SU-DHL-6 (cell line): Measurements from ENCODE around the gene FASLG.

Source experiments
- H2AFZ ChIP-seq: fragments of 200-600 bp; sonication (generic); 2 replicates; pipeline ENCODE4 v1.6.1; 2014; ENCODE audit warnings: low read depth, mild to moderate bottlenecking, moderate library complexity, mixed read lengths, antibody characterized with exemption, low read length; ENCODE audit not compliant: severe bottlenecking
- H3F3A ChIP-seq: fragments of 200-600 bp; shearing (Covaris generic); 2 replicates; pipeline ENCODE4 v1.6.0; 2016; ENCODE audit warnings: antibody characterized with exemption, mild to moderate bottlenecking; ENCODE audit not compliant: insufficient read depth
- H3K27ac ChIP-seq: fragments of 200-600 bp; sonication (generic); 2 replicates; pipeline ENCODE4 v1.5.1; 2016; ENCODE audit warnings: low read depth, mild to moderate bottlenecking, low read length, moderate library complexity, mixed read lengths
- H3K27me3 ChIP-seq: fragments of 200-600 bp; sonication (generic), shearing (Covaris generic); 2 replicates; pipeline ENCODE4 v1.6.0; 2014; ENCODE audit warnings: mild to moderate bottlenecking, low read length
- H3K36me3 ChIP-seq: fragments of 200-600 bp; sonication (generic); 2 replicates; pipeline ENCODE4 v1.6.1; 2014; ENCODE audit warnings: mild to moderate bottlenecking, low read length, mixed read lengths
- H3K4me2 ChIP-seq: fragments of 300-600, 200-600 bp; shearing (Covaris generic), sonication (generic); 2 replicates; pipeline ENCODE4 v1.6.0; 2014; ENCODE audit warnings: low read length, low read depth, mild to moderate bottlenecking; ENCODE audit not compliant: poor library complexity, severe bottlenecking
- H3K4me3 ChIP-seq: fragments of 200-600 bp; sonication (generic); 2 replicates; pipeline ENCODE4 v1.5.1; 2014; ENCODE audit warnings: antibody characterized with exemption, low read length, mild to moderate bottlenecking, mixed read lengths; ENCODE audit not compliant: insufficient read depth, poor library complexity, severe bottlenecking
- H3K79me2 ChIP-seq: fragments of 200-600 bp; sonication (generic); 2 replicates; pipeline ENCODE4 v1.6.1; 2014; ENCODE audit warnings: mild to moderate bottlenecking, low read length, moderate library complexity; ENCODE audit not compliant: insufficient read depth
- H3K9ac ChIP-seq: fragments of 200-600 bp; sonication (generic); 2 replicates; pipeline ENCODE4 v1.7.0; 2014; ENCODE audit warnings: mild to moderate bottlenecking, low read length
- H3K9me2 ChIP-seq: fragments of 200-600 bp; sonication (generic); replicated peaks from 2 replicates; pipeline ENCODE4 v1.6.1; 2014; ENCODE audit warnings: low read length; ENCODE audit not compliant: insufficient read depth
- H3K9me3 ChIP-seq: fragments of 200-600 bp; sonication (generic); 2 replicates; pipeline ENCODE4 v1.6.1; 2014; ENCODE audit warnings: low read length, mixed read lengths; ENCODE audit not compliant: insufficient read depth
- H4K20me1 ChIP-seq: fragments of 200-600 bp; sonication (generic); 2 replicates; pipeline ENCODE4 v1.6.1; 2014; ENCODE audit warnings: low read depth, mild to moderate bottlenecking, antibody characterized with exemption, low read length, moderate library complexity, mixed read lengths
- EZH2phosphoT487 ChIP-seq: fragments of 200-600 bp; sonication (generic), shearing (Covaris generic); conservative IDR thresholded peaks from 2 replicates; pipeline ENCODE4 v1.6.1; 2018; ENCODE audit warnings: mild to moderate bottlenecking, antibody characterized with exemption, low read length, moderate library complexity, mixed read lengths
- TF ChIP-seq, protein P1 (sequence below): fragments of 200-600 bp; sonication (generic); IDR thresholded peaks from one replicate; pipeline ENCODE4 v1.5.1; 2017; ENCODE audit warnings: antibody characterized with exemption, mild to moderate bottlenecking, low read length, moderate library complexity; ENCODE audit not compliant: insufficient read depth, poor library complexity, severe bottlenecking

FASLG gene

GRCh38 chr1:172697534-172698002, 38.7 kb downstream of the FASLG start:
- H3K9me3 ChIP-seq = no peaks in the 10 kb centered on the region
- no peaks in the 10 kb centered on the region for H3F3A ChIP-seq
- H3K4me2 ChIP-seq = no peak overlapping the region
- TF ChIP-seq, protein P1, sequence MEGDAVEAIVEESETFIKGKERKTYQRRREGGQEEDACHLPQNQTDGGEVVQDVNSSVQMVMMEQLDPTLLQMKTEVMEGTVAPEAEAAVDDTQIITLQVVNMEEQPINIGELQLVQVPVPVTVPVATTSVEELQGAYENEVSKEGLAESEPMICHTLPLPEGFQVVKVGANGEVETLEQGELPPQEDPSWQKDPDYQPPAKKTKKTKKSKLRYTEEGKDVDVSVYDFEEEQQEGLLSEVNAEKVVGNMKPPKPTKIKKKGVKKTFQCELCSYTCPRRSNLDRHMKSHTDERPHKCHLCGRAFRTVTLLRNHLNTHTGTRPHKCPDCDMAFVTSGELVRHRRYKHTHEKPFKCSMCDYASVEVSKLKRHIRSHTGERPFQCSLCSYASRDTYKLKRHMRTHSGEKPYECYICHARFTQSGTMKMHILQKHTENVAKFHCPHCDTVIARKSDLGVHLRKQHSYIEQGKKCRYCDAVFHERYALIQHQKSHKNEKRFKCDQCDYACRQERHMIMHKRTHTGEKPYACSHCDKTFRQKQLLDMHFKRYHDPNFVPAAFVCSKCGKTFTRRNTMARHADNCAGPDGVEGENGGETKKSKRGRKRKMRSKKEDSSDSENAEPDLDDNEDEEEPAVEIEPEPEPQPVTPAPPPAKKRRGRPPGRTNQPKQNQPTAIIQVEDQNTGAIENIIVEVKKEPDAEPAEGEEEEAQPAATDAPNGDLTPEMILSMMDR = no peak
- no peak for TF ChIP-seq EZH2phosphoT487
- no peak overlapping the region for H3K27ac ChIP-seq
- H3K27me3 ChIP-seq = no peaks in the 10 kb centered on the region
- no peak overlapping the region for H3K9ac ChIP-seq
- no peaks in the 10 kb centered on the region for H3K36me3 ChIP-seq
- H3K9me2 ChIP-seq = no peaks in the 10 kb centered on the region
- no peak overlapping the region for H3K4me3 ChIP-seq
- no peaks in the 10 kb centered on the region for H4K20me1 ChIP-seq
- peak overlapping the region; percentile 77 for H2AFZ ChIP-seq
- no peaks in the 10 kb centered on the region for H3K79me2 ChIP-seq

GRCh38 chr1:172698224-172698623, 39.3 kb downstream of the FASLG start:
- Histone ChIP-seq H3K27ac (no peak overlapping the region), H3F3A (no peaks in the 10 kb centered on the region), H3K4me2 (no peak overlapping the region), H3K9ac (no peak overlapping the region), H3K9me3 (no peaks in the 10 kb centered on the region), H3K27me3 (no peaks in the 10 kb centered on the region), H3K36me3 (no peaks in the 10 kb centered on the region), H2AFZ (no peak overlapping the region), H3K9me2 (no peaks in the 10 kb centered on the region), H3K4me3 (no peak overlapping the region), H4K20me1 (no peaks in the 10 kb centered on the region), H3K79me2 (no peaks in the 10 kb centered on the region)
- TF ChIP-seq, protein P1 = no peak
- TF ChIP-seq EZH2phosphoT487 = no peak

DNA sequence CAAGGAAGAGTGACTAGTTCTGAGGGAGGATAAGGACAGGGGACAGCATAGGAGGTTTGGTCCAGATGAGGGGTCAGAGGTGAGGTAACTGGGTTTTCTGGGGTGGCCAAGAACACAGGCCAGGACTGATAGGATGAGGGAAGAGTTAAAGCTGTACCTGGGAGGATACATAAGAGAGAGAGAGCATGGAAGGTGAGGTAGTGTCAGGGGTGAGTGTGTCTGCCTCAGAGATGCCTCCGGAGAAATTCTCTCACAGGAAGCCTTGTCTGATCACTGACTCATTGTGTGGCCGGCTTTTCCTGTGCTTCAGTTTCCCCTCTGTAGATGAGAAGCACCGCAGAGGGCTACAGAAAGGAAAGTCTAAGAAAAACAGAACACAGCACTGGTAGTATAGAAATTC, 40.2 kb downstream of the FASLG start:
- H2AFZ ChIP-seq = no peak overlapping the region
- H4K20me1 ChIP-seq = no peaks in the 10 kb centered on the region
- no peak overlapping the region for H3K4me2 ChIP-seq
- no peaks in the 10 kb centered on the region for H3F3A ChIP-seq
- no peaks in the 10 kb centered on the region for H3K27me3 ChIP-seq
- no peaks in the 10 kb centered on the region for H3K79me2 ChIP-seq
- TF ChIP-seq, protein P1 = no peak
- no peak for TF ChIP-seq EZH2phosphoT487
- H3K9ac ChIP-seq = no peak overlapping the region
- H3K36me3 ChIP-seq = no peaks in the 10 kb centered on the region
- H3K27ac ChIP-seq = no peak overlapping the region
- H3K4me3 ChIP-seq = no peak overlapping the region
- no peaks in the 10 kb centered on the region for H3K9me2 ChIP-seq
- H3K9me3 ChIP-seq = no peaks in the 10 kb centered on the region
